ENCODE results near the gene SLC34A1.

Gene SLC34A1

DNA sequence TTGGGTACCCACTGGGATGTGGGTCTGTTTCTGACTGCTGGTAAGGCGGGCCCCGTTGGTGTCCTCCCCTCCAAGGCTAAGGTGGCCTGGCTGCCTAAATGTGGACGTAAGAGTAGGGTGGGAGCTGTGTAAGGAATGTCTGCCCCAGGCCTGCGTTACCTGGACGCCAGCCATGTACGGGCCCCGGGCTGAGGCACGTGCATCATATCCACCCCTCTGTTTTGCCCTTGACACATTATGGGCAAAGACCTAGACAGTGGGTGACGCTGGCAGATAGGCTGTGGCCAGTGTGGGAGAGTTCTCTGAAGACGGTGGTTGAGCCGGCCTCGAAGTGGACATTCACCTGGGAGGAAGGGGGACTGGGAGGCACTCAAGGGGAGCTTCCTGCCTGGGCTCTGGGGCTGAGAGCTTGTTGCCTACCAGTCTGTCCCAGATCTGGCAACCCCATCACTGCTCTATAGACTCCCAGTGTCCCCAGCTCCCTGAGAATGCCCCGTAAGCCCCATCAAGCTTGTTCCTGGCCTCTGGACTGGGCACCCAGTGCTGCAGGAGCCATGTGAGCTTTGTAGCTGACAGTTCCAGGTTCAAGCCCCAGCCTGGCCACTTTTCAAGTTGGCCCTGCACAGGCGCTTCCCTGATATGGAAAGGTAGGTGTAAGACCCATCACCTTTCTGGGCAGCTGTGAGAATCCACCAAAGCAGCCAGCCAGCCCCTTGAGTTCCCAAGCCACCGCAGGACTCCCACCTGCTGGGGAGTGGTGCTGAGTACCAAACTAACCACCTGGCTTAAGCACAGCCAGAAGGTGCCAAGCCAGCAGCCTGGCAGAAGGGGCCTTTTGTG, 59.1 kb downstream of the SLC34A1 start:
- Histone ChIP-seq H3K27ac (no peak overlapping the region), H3K9me3 (ENCODE audit: severe bottlenecking) (no peaks in the 10 kb centered on the region), H3K36me3 (no peaks in the 10 kb centered on the region), H3K27me3 (ENCODE audit: insufficient read depth, low read depth, severe bottlenecking) (no peaks in the 10 kb centered on the region), H3K4me3 (ENCODE audit: low read depth, low read length) (no peak overlapping the region)
- DNase-seq, result no peak
- no peak for TF ChIP-seq CTCF (IDR thresholded peaks at IDR 0.05; ENCODE audit: low read depth, low read length)

GRCh38 chr5:177444106-177445051, 60.1 kb downstream of the SLC34A1 start:
- no peaks in the 10 kb centered on the region for H3K36me3 ChIP-seq
- no peak overlapping the region for H3K4me3 ChIP-seq (ENCODE audit: low read depth, low read length)
- no peaks in the 10 kb centered on the region for H3K9me3 ChIP-seq (ENCODE audit: severe bottlenecking)
- TF ChIP-seq CTCF (IDR thresholded peaks at IDR 0.05; ENCODE audit: low read depth, low read length), result no peak
- DNase-seq, result no peak
- H3K27me3 ChIP-seq (ENCODE audit: insufficient read depth, low read depth, severe bottlenecking), result no peaks in the 10 kb centered on the region
- H3K27ac ChIP-seq, result peak overlapping the region; percentile 48; the same call in 1 of the 2 replicates

GRCh38 chr5:177445052-177445916, 61.0 kb downstream of the SLC34A1 start:
- H3K27ac ChIP-seq, result no peak overlapping the region
- no peaks in the 10 kb centered on the region for H3K36me3 ChIP-seq

DNA sequence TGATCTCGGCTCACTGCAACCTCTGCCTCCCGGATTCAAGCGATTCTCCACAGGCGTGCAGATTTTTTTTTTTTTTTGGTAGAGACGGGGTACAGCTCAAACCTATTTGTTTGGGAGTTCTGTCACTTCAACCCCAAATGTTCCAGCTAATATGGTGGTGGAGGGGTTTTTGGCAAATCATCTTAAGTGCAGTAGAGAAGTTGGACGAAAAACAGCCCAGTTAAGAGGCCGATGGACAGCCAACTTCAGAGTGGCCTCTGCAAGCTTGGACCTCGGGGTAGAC, 61.6 kb downstream of the SLC34A1 start:
- Histone ChIP-seq H3K27ac (no peak overlapping the region), H3K27me3 (ENCODE audit: insufficient read depth, low read depth, severe bottlenecking) (no peaks in the 10 kb centered on the region), H3K4me3 (ENCODE audit: low read depth, low read length) (peak overlapping the region; percentile 37), H3K36me3 (no peaks in the 10 kb centered on the region), H3K9me3 (ENCODE audit: severe bottlenecking) (no peaks in the 10 kb centered on the region)
- no peak for DNase-seq
- TF ChIP-seq CTCF (IDR thresholded peaks at IDR 0.05; ENCODE audit: low read depth, low read length), result no peak

More at GRCh38 chr5:177445052-177445916, 61.0 kb downstream of the SLC34A1 start:
- no peak for DNase-seq
- no peak for TF ChIP-seq CTCF (IDR thresholded peaks at IDR 0.05; ENCODE audit: low read depth, low read length)
- H3K9me3 ChIP-seq (ENCODE audit: severe bottlenecking), result no peaks in the 10 kb centered on the region
- H3K4me3 ChIP-seq (ENCODE audit: low read depth, low read length), result no peak overlapping the region
- H3K27me3 ChIP-seq (ENCODE audit: insufficient read depth, low read depth, severe bottlenecking), result no peaks in the 10 kb centered on the region

- TF ChIP-seq CTCF (IDR thresholded peaks at IDR 0.05; ENCODE audit: low read depth, low read length), result no peak
- no peaks in the 10 kb centered on the region for H3K27me3 ChIP-seq (ENCODE audit: insufficient read depth, low read depth, severe bottlenecking)
- H3K9me3 ChIP-seq (ENCODE audit: severe bottlenecking), result no peaks in the 10 kb centered on the region
- H3K27ac ChIP-seq, result peak within 1 kb of the TSS; percentile 28; the same call in 1 of the 2 replicates
- DNase-seq, result peak; percentile 56
- H3K4me3 ChIP-seq (ENCODE audit: low read depth, low read length), result peak within 1 kb of the TSS; percentile 37
- H3K36me3 ChIP-seq, result no peaks in the 10 kb centered on the region
Observed at GRCh38 chr5:177446200-177447065, 62.2 kb downstream of the SLC34A1 start, which contains the start of gene PRR7. Gene PRR7 (plus strand): TSS chr5:177446814. CDS start chr5:177455068, 8,254 bp downstream.
